ENCODE measurements around the gene ZNF354B. TPM values are rescaled to one million over a fixed set of nuclear protein-coding genes. Genes with fewer than 3 reads are reported as not detected.
A peak's percentile ranks its signal among the peaks of the same experiment; 100 is the strongest.
"Not testable (repeated sequence)": the region's sequence is repeated elsewhere in the genome, so short reads cannot be mapped to it uniquely, and the experiment has no call there.

The ZNF354B gene
- total RNA-seq, 4 donors from 2014 or later, result 13.0 to 32.8 (median 22.8) TPM

GRCh38 chr5:178831049-178831448, 28.7 kb upstream of the ZNF354B start:
- TF ChIP-seq CTCF (IDR thresholded peaks at IDR 0.05), result no peak
- no peak for DNase-seq (ENCODE audit: low spot score)
- no peak for ATAC-seq (ENCODE audit: low FRiP score)

- ATAC-seq (ENCODE audit: low FRiP score), result no peak
- no peak for TF ChIP-seq CTCF (IDR thresholded peaks at IDR 0.05)
- no peak for DNase-seq (ENCODE audit: low spot score)
Measured at GRCh38 chr5:178832618-178833201, 27.0 kb upstream of the ZNF354B start.

GRCh38 chr5:178836628-178837027, 23.1 kb upstream of the ZNF354B start:
- TF ChIP-seq CTCF (IDR thresholded peaks at IDR 0.05), result no peak
- DNase-seq (ENCODE audit: low spot score), result no peak
- no peak for ATAC-seq (ENCODE audit: low FRiP score)

GRCh38 chr5:178838695-178839318, 20.9 kb upstream of the ZNF354B start:
- DNase-seq (ENCODE audit: low spot score); ATAC-seq (ENCODE audit: low FRiP score): not testable (repeated sequence)

GRCh38 chr5:178839319-178839704, 20.4 kb upstream of the ZNF354B start:
- no peak for ATAC-seq (ENCODE audit: low FRiP score)
- TF ChIP-seq CTCF (IDR thresholded peaks at IDR 0.05), result no peak
- peak; percentile 46 for DNase-seq (ENCODE audit: low spot score)

- not testable (repeated sequence) for ATAC-seq (ENCODE audit: low FRiP score); DNase-seq (ENCODE audit: low spot score)
Measured at GRCh38 chr5:178840399-178840798, 19.4 kb upstream of the ZNF354B start.

GRCh38 chr5:178849316-178849715, 10.4 kb upstream of the ZNF354B start:
- TF ChIP-seq CTCF (IDR thresholded peaks at IDR 0.05), result no peak
- no peak for DNase-seq (ENCODE audit: low spot score)
- ATAC-seq (ENCODE audit: low FRiP score), result no peak

- no peak for TF ChIP-seq CTCF (IDR thresholded peaks at IDR 0.05)
- ATAC-seq (ENCODE audit: low FRiP score) (no peak), DNase-seq (ENCODE audit: low spot score) (no peak)
Measured at GRCh38 chr5:178851951-178852350, 7.8 kb upstream of the ZNF354B start.

All from omental fat pad (tissue), 4 donors.